GM18951 (cell line): ENCODE data around the gene AMFR.
"Not testable (repeated sequence)": the region's sequence is repeated elsewhere in the genome, so short reads cannot be mapped to it uniquely, and the experiment has no call there.

Experiments used
- POLR2A ChIP-seq: IDR thresholded peaks from 4 replicates; pipeline ENCODE4 v1.6.1; 2011; ENCODE audit warnings: mild to moderate bottlenecking; ENCODE audit not compliant: insufficient read length, insufficient read depth; ENCODE audit errors: extremely low read depth
- in situ Hi-C: fragments of 300-500 bp; cut with MboI; formaldehyde crosslinking; loops from one replicate; pipeline ENCODE4 v1.12.0; 2022; ENCODE audit warnings: low sequenced_read_pairs, mixed read lengths, inconsistent platforms; ENCODE audit not compliant: unreplicated experiment

Gene AMFR

DNA sequence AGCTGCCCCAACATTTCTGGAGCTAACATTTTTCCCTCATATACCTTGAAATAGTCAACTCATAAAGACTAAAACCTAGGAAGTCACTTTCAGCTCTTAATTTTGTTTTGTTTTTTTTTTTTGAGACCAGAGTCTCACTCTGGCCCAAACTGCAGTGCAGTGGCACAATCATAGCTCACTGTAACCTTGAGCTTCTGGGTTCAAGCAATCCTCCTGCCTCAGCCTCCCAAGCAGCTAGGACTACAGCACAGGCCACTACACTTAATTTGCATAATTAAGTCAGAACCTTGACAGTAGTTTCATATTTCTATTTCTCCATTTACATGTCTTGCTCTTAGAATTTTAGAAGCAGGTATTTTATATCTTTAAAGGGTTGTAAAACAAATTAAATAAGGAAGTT is 4.7 kb downstream of the AMFR start:
- no peak for TF ChIP-seq POLR2A
- in situ Hi-C loops: no loop called here

DNA sequence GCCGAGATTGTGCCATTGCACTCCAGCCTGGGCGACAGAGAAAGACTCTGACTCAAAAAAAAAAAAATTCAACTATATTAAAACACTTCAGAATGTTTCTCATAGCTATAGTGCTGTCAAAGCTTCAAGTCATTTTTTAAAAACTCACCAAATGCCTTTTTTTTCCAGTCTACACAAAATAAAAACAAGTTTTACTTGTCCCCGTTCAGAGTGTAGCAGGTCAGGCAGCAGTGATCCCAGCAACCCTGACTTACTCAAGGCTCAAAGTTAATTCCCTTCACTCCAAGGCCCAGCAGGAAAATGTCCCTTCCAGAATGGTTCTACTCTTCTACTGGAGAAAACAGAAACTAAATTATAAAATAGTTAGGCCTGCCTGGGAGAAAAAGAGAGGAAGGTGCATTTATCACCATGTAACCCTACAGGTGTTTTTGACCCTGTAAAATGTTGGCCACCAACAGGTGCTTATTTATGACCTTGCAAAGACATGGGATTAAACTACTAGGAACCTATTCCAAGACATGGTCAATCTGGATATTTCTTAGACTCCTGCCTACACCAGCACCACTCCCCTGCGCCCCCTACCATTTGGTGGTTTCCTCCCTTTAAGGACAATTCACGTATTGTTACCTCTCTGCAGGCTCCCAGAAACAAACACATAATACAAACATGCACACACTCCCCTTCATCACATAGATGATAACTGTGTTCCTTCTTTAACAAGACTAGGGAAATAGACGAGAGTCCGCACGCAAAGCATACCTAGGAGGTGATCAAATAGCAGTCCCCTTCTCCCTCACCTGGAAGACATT is 5.4 kb downstream of the AMFR start:
- in situ Hi-C loops: no loop called here

DNA sequence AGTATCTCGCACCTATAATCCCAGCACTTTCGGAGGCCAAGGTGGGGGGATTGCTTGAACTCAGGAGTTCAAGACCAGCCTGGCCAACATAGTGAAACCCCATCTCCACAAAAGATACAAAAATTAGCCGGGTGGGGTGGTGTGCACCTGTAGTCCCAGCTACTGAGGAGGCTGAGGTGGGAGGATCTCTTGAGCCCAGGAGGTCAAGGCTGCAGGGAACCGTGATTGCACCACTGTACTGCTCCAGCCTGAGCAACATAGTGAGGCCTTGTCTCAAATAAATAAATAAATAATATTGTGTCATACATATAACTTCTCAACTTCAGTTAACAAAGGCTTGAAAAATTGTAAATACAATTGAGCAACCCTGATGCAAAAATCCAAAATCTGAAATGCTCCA is 8.2 kb downstream of the AMFR start:
- no peak for TF ChIP-seq POLR2A
- in situ Hi-C loops: no loop called here

More for the DNA sequence above, 5.4 kb downstream of the AMFR start:
- TF ChIP-seq POLR2A: no peak

DNA sequence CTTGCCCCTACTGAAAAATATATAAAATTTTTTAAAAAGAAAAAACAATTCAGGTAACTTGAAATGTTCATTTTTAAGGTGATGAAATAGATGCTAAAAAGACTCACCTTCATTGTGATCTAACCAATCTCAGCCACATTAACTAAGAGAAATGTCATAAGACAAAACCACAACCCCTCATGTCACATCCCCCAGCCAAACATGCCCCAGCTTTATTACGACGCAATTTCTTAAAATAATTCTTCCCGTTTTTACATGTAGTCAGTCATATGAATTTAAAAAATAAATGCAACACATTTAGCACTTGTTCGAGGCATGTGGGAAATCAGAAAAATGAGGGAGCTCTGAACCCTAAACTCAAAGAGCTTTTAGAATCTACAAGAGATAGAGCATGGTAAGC is 9.5 kb downstream of the AMFR start:
- in situ Hi-C loops: no loop called here
- no peak for TF ChIP-seq POLR2A

DNA sequence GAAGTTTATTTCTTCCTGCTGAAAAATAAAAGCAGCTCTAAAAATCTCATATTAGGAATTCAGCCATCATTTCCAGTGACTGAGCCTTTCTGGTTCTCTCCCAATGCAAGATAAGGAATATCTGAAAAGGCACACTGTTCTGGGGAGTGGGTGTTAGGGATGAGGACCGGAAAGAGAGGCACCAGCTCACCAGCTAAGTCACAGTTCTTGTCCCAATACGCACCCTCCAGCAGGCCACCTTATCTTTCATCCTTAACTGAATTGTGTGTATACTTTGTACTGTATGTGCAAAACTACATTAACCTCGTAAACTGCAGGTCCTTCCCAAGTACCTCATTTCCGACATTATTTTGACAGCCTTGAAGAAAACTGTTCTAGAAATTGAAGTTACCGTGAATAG is 11.0 kb downstream of the AMFR start:
- in situ Hi-C loops: no loop called here
- TF ChIP-seq POLR2A: no peak

DNA sequence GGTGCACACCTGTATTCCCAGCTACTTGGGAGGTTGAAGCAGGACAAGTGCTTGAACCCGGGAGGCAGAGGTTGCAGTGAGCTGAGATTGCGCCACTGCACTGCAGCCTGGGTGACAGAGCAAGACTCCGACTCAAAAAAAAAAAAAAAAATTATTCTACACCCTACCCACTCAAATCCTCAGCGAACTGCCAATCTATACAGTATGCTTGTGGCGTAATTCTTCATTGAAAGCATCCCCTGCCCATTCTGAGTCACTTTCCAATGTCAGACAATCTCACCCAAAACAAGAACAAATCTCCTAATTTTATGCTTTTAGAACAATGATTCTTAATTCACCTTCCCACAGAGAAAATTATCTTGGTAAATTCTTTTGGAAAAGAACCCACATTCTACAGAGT is 12.0 kb downstream of the AMFR start:
- TF ChIP-seq POLR2A: no peak
- in situ Hi-C loops: no loop called here

DNA sequence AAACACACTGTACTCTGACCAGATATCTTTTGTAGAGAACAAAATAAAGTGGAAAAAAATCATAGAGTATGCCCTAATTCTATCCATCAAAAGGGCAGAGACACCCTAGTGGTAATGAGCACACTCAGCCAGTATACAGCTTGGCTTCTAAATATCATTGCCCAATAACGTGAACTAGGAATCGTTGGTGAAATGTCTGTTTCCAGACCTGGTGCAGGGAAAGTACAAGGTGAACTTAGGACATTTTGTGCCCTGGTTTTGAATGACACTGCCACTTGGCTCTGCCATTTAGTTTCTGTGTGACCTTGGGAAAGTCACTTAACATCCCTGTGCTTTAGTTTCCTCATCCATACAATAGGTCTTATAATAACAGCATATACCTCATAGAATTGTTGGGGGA is 13.7 kb downstream of the AMFR start:
- no peak for TF ChIP-seq POLR2A
- in situ Hi-C loops: no loop called here

DNA sequence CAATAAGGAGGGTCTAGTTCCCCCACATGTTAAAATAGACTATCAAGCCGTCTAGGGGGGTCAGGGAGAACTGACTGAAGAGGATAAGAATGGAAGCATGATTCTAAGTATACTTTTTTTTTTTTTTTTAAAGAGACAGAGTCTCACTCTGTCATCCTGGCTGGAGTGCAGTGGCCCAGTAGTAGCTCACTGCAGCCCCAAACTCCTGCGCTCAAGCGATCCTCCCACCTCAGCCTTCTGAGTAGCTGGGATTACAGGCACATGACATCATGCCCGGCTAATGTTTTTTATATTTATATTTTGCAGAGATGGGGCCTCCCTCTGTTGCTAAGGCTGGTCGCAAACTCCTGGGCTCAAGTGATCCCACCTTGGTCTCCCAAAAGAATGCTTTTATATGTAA is 14.2 kb downstream of the AMFR start:
- in situ Hi-C loops: no loop called here
- TF ChIP-seq POLR2A: no peak

DNA sequence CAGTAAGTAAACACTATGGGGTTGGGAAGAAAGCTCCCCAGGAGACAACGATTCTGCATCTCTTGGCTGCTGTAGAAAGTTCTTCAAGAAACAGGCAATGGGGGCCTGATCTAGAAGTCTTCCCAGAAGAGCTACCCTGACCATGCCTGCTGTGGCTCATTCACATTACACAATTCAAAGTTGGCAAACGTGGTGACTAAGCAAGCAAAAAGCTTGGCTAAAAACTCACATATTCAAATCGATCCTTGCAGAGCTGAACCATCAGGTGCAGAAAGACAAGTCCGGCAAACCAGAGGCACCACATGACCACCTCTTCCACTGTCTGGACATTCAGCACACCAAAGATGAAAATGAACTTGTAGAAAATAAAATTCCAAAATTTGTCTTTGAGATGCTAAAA is 16.1 kb downstream of the AMFR start:
- TF ChIP-seq POLR2A: no peak
- in situ Hi-C loops: no loop called here

DNA sequence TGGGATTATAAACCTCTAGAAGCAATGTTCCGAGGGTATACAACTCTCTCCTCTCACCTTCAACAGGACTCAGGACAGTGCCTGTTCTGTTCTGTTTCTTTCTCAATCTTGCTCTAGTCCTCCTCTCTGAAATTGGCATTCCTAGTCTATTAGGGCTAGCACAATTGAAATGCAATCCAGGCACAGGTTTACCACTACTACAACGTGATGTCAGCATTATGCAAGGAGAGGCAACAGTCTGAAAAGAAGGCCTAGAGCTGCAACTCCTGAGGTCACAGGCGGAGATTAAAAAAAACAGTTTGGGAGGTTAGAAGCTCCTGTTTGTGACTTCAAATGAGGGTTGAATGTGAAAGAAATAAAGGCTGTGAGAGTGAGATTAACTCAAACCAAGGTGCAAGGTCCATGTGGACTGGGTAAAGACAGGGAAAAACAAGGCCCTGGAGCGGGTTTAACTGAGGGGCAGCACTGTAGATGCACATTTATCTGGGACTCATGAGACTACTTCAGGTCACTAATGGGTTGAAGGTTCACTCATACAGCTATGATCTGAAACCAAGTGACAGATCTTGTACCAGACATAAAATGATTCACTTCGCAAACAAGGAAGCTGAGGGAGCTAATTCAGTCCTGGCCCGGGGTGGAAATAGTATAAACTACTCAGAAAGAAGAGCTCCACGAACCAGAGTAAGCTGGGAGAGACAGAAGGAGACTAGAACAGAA is 16.8 kb downstream of the AMFR start:
- TF ChIP-seq POLR2A: no peak
- in situ Hi-C loops: no loop called here

DNA sequence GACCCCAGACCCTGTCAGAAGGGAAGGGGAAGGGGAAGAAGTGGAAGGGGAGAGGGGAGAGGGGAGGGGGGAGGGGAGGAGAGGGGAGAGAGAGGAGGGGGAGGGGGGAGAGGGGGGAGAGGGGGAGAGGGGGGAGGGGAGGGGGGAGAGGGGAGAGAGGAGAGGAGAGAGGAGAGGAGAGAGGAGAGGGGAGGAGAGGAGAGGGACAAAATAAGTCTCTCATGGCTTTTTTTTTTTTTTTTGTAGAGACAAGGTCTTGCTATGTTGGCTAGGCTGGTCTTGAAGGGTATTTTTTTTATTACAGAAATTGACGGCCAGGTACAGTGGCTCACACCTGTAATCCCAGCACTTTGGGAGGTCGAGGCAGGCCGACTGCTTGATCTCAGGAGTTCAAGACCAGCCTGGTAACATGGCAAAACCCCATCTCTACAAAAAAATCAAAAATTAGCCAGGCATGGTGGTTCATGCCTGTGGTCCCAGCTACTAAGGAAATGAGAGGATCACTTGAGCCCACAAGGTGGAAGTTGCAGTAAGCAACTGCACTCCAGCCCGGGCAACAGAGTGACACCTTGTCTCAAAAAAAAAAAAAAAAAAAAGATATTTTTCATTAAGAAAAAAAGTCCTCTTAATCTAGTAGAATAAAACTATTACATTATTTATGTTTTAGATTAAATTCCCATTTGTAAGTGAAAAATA is 19.2 kb downstream of the AMFR start:
- in situ Hi-C loops: no loop called here
- no peak for TF ChIP-seq POLR2A

DNA sequence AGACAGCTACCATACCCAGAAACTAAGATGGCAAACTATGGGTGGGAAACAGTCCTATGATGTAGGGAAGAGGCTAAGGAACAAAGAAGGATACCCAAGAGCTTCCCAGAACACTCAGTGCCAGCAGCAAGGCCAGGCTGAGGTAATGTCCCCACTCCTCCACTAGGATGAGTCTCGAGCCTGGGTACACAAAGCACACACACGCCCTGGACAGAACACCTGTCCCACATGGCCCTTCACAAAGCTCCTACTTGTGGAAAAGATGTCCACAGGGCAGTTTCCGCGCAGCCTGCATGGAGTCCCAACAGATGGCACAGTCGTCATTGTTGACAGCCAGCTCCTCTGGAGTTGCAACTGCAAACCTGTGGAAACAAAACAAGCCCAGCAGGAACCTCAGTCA is 23.9 kb downstream of the AMFR start:
- TF ChIP-seq POLR2A: no peak
- in situ Hi-C loops: no loop called here

DNA sequence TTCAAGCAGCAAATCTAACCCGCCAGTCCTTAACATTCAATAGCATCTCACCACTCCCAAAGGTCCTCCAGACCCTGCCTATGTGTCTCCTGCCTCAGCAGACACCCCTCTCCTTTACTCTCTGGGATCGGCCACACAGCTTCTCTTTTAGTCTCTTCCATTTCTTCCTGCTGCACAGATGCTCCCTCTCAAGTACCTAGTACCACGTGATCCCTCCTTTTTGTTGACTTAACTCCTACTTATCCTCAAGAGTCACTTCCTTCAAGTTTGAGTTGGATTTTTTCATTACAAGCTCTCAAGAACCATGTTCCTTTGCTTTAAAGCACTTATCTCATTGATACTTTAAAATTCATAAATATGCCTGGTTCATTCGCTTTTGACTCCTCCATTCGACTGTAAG is 24.9 kb downstream of the AMFR start:
- no peak for TF ChIP-seq POLR2A
- in situ Hi-C loops: no loop called here

DNA sequence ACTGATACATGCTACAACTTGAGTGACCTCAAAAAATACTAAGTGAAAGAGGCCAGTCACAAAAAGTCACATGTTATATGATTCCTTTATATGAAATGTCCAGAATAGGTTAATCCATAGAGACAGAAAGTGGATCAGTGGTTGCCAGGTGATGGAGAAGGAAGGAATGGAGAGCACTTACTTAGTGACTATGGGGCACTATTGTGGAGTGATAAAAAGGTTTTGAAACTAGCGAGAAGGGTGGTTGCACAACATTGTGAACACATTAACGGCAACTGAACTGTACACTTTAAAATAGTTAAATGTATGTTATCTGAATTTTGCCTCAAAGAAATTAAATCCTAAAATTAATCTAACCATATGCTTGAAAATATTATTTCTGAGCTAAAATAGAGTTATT is 25.9 kb downstream of the AMFR start:
- in situ Hi-C loops: no loop called here
- no peak for TF ChIP-seq POLR2A

DNA sequence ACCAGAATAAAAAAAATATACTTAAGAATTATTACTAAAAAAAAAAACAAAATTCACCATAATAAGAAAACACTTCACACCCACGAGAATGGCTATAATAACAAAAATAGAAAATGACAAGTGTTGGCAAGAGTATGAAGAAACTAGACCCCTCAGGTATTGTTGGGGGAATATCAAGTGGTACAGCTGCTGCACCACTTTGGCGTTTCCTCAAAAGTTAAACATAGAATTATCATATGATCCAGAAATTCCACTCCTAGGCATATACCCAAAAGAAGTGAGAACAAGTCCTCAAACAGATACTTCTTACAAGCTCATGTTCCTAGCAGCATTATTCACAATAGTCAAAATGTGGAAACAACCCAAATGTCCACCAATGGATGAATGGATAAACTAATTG is 26.3 kb downstream of the AMFR start:
- in situ Hi-C loops: no loop called here
- TF ChIP-seq POLR2A: no peak

DNA sequence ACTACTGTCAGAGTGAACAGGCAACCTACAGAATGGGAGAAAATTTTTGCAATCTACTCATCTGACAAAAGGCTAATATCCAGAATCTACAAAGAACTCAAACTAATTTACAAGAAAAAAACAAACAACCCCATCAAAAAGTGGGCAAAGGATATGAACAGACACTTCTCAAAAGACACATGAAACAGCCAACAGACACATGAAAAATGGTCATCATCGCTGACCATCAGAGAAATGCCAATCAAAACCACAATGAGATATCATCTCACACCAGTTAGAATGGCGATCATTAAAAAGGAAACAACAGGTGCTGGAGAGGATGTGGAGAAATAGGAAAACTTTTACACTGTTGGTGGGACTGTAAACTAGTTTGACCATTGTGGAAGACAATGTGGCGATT is 28.6 kb downstream of the AMFR start:
- in situ Hi-C loops: not testable (repeated sequence)
